Panc1 (cell line): ENCODE measurements around the gene CDH19. TPM values are rescaled to one million over a fixed set of nuclear protein-coding genes. Genes with fewer than 3 reads are reported as not detected.

ENCODE experiments used
- ATAC-seq: fragments of 200-7000 bp; cut with Tn5 transposase; 2 replicates; pipeline ENCODE4 v1.9.1; 2020; ENCODE audit warnings: mild to moderate bottlenecking, moderate library complexity
- BruUV-seq: library from RNA; stranded (reverse); fragments of 400-500 nt; replicated peaks from 2 replicates; lab custom pipeline; 2021; lab: Mats Ljungman, UMichigan
- CTCF ChIA-PET: fragments of 300-600 bp; sonication (Branson Sonifier 250); formaldehyde crosslinking; loops from one replicate; lab custom pipeline; 2022; ENCODE audit warnings: antibody characterized with exemption; lab: Charles Lee
- POLR2A ChIA-PET: fragments of 300-600 bp; sonication (Branson Sonifier 250); formaldehyde crosslinking; loops from one replicate; lab custom pipeline; 2022; ENCODE audit warnings: antibody characterized with exemption; lab: Charles Lee
- DNase-seq: peaks from one replicate; pipeline ENCODE4 v3.0.0-alpha.2; 2010; ENCODE audit warnings: low read depth, low spot score
- H3K27ac ChIP-seq: 2 replicates; pipeline ENCODE4 v1.5.1; 2011; ENCODE audit warnings: mild to moderate bottlenecking, low read length, inconsistent platforms
- H3K27me3 ChIP-seq: fragments of 200-500 bp; sonication (Bioruptor generic); 2 replicates; pipeline ENCODE4 v1.6.0; 2014; ENCODE audit warnings: low read length, inconsistent platforms; ENCODE audit not compliant: control insufficient read depth, insufficient read depth
- H3K36me3 ChIP-seq: fragments of 200-500 bp; sonication (Bioruptor generic); 2 replicates; pipeline ENCODE4 v1.5.1; 2014; ENCODE audit warnings: inconsistent platforms, mild to moderate bottlenecking, low read length, moderate library complexity; ENCODE audit not compliant: control insufficient read depth, insufficient read depth
- H3K4me1 ChIP-seq: 2 replicates; pipeline ENCODE4 v1.5.1; 2011; ENCODE audit warnings: inconsistent platforms, mild to moderate bottlenecking, low read length, moderate library complexity; ENCODE audit not compliant: control insufficient read depth, insufficient read depth
- H3K4me3 ChIP-seq, 2 experiments: 2 replicates each; pipeline ENCODE4 v1.5.1; 2011 to 2012; ENCODE audit warnings: low read depth in 2 of 2, low read length in 2 of 2, mild to moderate bottlenecking in 2 of 2, inconsistent platforms in 1 of 2, moderate library complexity in 1 of 2
- H3K9me3 ChIP-seq: fragments of 200-500 bp; sonication (Bioruptor generic); 2 replicates; pipeline ENCODE4 v1.5.1; 2014; ENCODE audit warnings: low read depth, mild to moderate bottlenecking, inconsistent platforms, low read length, moderate library complexity; ENCODE audit not compliant: control insufficient read depth, insufficient read depth
- POLR2AphosphoS5 ChIP-seq: IDR thresholded peaks from 2 replicates; pipeline ENCODE4 v1.6.1; 2012; ENCODE audit warnings: mild to moderate bottlenecking, low read depth, low read length, moderate library complexity
- SIN3A ChIP-seq: IDR thresholded peaks from 2 replicates; pipeline ENCODE4 v1.6.1; 2012; ENCODE audit warnings: low read depth, mild to moderate bottlenecking, low read length, moderate library complexity, borderline replicate concordance; ENCODE audit not compliant: insufficient read depth
- TCF7L2 ChIP-seq: IDR thresholded peaks from 2 replicates; pipeline ENCODE4 v1.6.1; 2011; ENCODE audit warnings: mild to moderate bottlenecking, low read depth, low read length, inconsistent platforms
- in situ Hi-C: cut with HindIII; loops from 2 replicates; pipeline ENCODE4 v1.10.0; 2016; ENCODE audit warnings: low sequenced_read_pairs, low pct_unique_long_range_greater_than_20kb
- intact Hi-C: fragments of 100-400 bp; cut with micrococcal nuclease; formaldehyde crosslinking; loops from one replicate; pipeline ENCODE4 v1.10.0; 2022; ENCODE audit not compliant: unreplicated experiment
- total RNA-seq: library from RNA; stranded (reverse); gene quantifications from one replicate; pipeline ENCODE4 v1.2.1, GENCODE V29; 2021; ENCODE audit not compliant: unreplicated experiment
- TF ChIP-seq, protein P1 (sequence below): fragments of 450-650 bp; IDR thresholded peaks from 2 replicates; pipeline ENCODE4 v1.5.1; 2017; ENCODE audit warnings: mild to moderate bottlenecking
- TF ChIP-seq, protein P2 (sequence below), 2 experiments: IDR thresholded peaks; 2 replicates each; pipeline ENCODE4 v1.6.1; 2011 to 2012; ENCODE audit warnings: low read depth in 2 of 2, control low read depth in 1 of 2, low read length in 1 of 2, mild to moderate bottlenecking in 1 of 2, moderate library complexity in 1 of 2; ENCODE audit not compliant: insufficient read depth in 1 of 2

Gene CDH19
- total RNA-seq, 1 experiment from 2014 or later: not detected

DNA sequence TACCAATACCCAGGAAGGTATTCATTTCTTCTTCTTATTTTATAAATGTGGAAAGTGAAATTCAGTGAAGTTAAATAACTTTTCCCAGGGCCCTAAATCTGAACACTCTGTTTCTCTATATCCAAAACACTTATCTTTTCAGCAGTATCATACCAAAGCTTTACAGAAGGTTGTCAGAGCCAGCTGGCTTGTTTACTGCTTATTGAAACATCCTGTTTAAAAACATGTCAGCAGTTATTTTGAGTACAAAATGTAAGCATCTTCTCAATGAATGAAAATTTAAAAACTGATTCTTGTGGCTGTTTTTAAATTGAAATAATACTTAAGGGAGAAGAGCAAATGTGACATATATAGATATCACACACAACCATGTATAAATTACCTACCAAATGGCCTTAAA, 11.3 kb upstream of the CDH19 start:
- BruUV-seq: no TSS peak
- in situ Hi-C loops: no loop called here
- H3K27ac ChIP-seq: no peak overlapping the region
- H3K27me3 ChIP-seq: no peaks in the 10 kb centered on the region
- H3K9me3 ChIP-seq: no peaks in the 10 kb centered on the region
- no peak for TF ChIP-seq TCF7L2
- no peak for TF ChIP-seq POLR2AphosphoS5
- TF ChIP-seq, protein P1, sequence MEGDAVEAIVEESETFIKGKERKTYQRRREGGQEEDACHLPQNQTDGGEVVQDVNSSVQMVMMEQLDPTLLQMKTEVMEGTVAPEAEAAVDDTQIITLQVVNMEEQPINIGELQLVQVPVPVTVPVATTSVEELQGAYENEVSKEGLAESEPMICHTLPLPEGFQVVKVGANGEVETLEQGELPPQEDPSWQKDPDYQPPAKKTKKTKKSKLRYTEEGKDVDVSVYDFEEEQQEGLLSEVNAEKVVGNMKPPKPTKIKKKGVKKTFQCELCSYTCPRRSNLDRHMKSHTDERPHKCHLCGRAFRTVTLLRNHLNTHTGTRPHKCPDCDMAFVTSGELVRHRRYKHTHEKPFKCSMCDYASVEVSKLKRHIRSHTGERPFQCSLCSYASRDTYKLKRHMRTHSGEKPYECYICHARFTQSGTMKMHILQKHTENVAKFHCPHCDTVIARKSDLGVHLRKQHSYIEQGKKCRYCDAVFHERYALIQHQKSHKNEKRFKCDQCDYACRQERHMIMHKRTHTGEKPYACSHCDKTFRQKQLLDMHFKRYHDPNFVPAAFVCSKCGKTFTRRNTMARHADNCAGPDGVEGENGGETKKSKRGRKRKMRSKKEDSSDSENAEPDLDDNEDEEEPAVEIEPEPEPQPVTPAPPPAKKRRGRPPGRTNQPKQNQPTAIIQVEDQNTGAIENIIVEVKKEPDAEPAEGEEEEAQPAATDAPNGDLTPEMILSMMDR: no peak
- TF ChIP-seq, protein P2, sequence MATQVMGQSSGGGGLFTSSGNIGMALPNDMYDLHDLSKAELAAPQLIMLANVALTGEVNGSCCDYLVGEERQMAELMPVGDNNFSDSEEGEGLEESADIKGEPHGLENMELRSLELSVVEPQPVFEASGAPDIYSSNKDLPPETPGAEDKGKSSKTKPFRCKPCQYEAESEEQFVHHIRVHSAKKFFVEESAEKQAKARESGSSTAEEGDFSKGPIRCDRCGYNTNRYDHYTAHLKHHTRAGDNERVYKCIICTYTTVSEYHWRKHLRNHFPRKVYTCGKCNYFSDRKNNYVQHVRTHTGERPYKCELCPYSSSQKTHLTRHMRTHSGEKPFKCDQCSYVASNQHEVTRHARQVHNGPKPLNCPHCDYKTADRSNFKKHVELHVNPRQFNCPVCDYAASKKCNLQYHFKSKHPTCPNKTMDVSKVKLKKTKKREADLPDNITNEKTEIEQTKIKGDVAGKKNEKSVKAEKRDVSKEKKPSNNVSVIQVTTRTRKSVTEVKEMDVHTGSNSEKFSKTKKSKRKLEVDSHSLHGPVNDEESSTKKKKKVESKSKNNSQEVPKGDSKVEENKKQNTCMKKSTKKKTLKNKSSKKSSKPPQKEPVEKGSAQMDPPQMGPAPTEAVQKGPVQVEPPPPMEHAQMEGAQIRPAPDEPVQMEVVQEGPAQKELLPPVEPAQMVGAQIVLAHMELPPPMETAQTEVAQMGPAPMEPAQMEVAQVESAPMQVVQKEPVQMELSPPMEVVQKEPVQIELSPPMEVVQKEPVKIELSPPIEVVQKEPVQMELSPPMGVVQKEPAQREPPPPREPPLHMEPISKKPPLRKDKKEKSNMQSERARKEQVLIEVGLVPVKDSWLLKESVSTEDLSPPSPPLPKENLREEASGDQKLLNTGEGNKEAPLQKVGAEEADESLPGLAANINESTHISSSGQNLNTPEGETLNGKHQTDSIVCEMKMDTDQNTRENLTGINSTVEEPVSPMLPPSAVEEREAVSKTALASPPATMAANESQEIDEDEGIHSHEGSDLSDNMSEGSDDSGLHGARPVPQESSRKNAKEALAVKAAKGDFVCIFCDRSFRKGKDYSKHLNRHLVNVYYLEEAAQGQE (IDR thresholded peaks at IDR 0.05; ENCODE audit: insufficient read depth in 1 of 2, low read depth in 2 of 2, low read length in 1 of 2): no peak
- no peak for TF ChIP-seq SIN3A
- H3K36me3 ChIP-seq: no peaks in the 10 kb centered on the region
- DNase-seq (no peak), ATAC-seq (no peak)
- H3K4me1 ChIP-seq: no peaks in the 10 kb centered on the region
- no peak overlapping the region for H3K4me3 ChIP-seq
- CTCF ChIA-PET: no interaction called here
- intact Hi-C loops: no loop called here
- POLR2A ChIA-PET: no interaction called here

DNA sequence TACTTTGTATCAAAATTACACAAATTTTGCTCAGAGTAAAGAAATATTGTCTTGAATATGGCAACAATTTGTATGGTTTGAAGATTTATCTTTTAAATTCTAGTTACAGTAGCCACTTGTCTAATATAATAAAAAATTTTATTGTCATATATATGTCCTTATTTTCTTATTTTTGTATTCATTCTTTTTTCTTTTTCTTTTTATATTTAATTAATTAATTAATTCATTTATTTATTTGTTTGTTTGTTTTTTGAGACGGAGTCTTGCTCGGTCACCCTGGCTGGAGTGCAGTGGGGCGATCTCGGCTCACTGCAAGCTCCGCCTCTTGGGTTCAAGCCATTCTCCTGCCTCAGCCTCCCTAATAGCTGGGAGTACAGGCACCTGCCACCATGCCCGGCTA, 3.7 kb upstream of the CDH19 start:
- Histone ChIP-seq H3K9me3 (no peaks in the 10 kb centered on the region), H3K27me3 (no peaks in the 10 kb centered on the region), H3K36me3 (no peaks in the 10 kb centered on the region), H3K4me3 (no peak overlapping the region), H3K4me1 (no peaks in the 10 kb centered on the region), H3K27ac (no peak overlapping the region)
- in situ Hi-C loops: no loop called here
- TF ChIP-seq, protein P2 (IDR thresholded peaks at IDR 0.05; ENCODE audit: insufficient read depth in 1 of 2, low read depth in 2 of 2, low read length in 1 of 2): no peak
- TF ChIP-seq SIN3A: no peak
- TF ChIP-seq, protein P1: no peak
- no peak for TF ChIP-seq POLR2AphosphoS5
- TF ChIP-seq TCF7L2: no peak
- POLR2A ChIA-PET: no interaction called here
- DNase-seq: no peak
- no TSS peak for BruUV-seq
- intact Hi-C loops: no loop called here
- CTCF ChIA-PET: no interaction called here
- no peak for ATAC-seq
